T-cell (primary cell): ENCODE data around the gene CCN5. TPM values are rescaled to one million over a fixed set of nuclear protein-coding genes. Genes with fewer than 3 reads are reported as not detected.

Experiments
- ATAC-seq, 4 experiments: fragments of 200-7000 bp in 3 of 4; fragments of 150-1000 bp in 1 of 4; cut with Tn5 transposase; replicated peaks in 1 of 4; 1 replicate in 3 of 4; 2 replicates in 1 of 4; pipeline ENCODE4 v1.10.0; 2021; ENCODE audit warnings: moderate library complexity in 3 of 4, mild to moderate bottlenecking in 2 of 4, moderate number of reproducible peaks in 1 of 4
- CTCF ChIA-PET, 2 donors: fragments of 300-600 bp; sonication (Branson Sonifier 250); formaldehyde crosslinking; loops; one replicate each; lab custom pipeline; 2022; ENCODE audit warnings: antibody characterized with exemption in 2 of 2; lab: Charles Lee
- POLR2A ChIA-PET, 2 donors: fragments of 300-600 bp; sonication (Branson Sonifier 250); formaldehyde crosslinking; loops; one replicate each; lab custom pipeline; 2022; ENCODE audit warnings: antibody characterized with exemption in 2 of 2; lab: Charles Lee
- DNase-seq, 35 experiments: peaks; one replicate each; pipeline versions ENCODE4 v3.0.0 to v3.0.0-alpha.2; 2013 to 2023
- H3K27ac ChIP-seq: one replicate; pipeline ENCODE4 v1.5.1; 2013; ENCODE audit warnings: low read length
- H3K27me3 ChIP-seq, 2 experiments: replicated peaks in 1 of 2; 1 replicate in 1 of 2; 2 replicates in 1 of 2; pipeline versions ENCODE4 v1.6.1 to v1.7.0; 2013; ENCODE audit warnings: low read length in 1 of 2, mixed read lengths in 1 of 2; ENCODE audit not compliant: control insufficient read depth in 2 of 2, insufficient read depth in 2 of 2; ENCODE audit errors: extremely low read depth in 1 of 2
- H3K36me3 ChIP-seq, 2 donors: 1 replicate in 1 of 2; 2 replicates in 1 of 2; pipeline versions ENCODE4 v1.6.1 to v1.7.0; 2013; ENCODE audit warnings: low read length in 1 of 2; ENCODE audit not compliant: control insufficient read depth in 2 of 2, insufficient read depth in 1 of 2; ENCODE audit errors: extremely low read depth in 1 of 2
- H3K4me1 ChIP-seq, 2 experiments: 1 replicate in 1 of 2; 2 replicates in 1 of 2; pipeline versions ENCODE4 v1.6.1 to v1.7.0; 2013; ENCODE audit warnings: low read length in 2 of 2, mixed read lengths in 1 of 2; ENCODE audit not compliant: insufficient read depth in 2 of 2, control insufficient read depth in 1 of 2; ENCODE audit errors: extremely low read depth in 1 of 2
- H3K4me3 ChIP-seq, 2 donors: 1 replicate in 1 of 2; 2 replicates in 1 of 2; pipeline versions ENCODE4 v1.5.1 to v1.7.0; 2013; ENCODE audit warnings: mild to moderate bottlenecking in 2 of 2, low read length in 1 of 2, moderate library complexity in 1 of 2; ENCODE audit not compliant: control insufficient read depth in 1 of 2; ENCODE audit errors: extremely low read depth in 1 of 2
- H3K9me3 ChIP-seq: 2 replicates; pipeline ENCODE4 v1.7.0; 2013
- H3K27ac Mint-ChIP-seq, 2 donors: one replicate each; pipeline ENCODE4 v1.8.0; 2020 to 2021; ENCODE audit warnings: mild to moderate bottlenecking in 2 of 2, mixed read lengths in 2 of 2
- H3K27me3 Mint-ChIP-seq, 2 donors: one replicate each; pipeline ENCODE4 v1.8.0; 2021 to 2022; ENCODE audit warnings: mixed read lengths in 2 of 2
- H3K36me3 Mint-ChIP-seq: one replicate; pipeline ENCODE4 v1.8.0; 2021; ENCODE audit warnings: mixed read lengths
- H3K4me1 Mint-ChIP-seq, 3 donors: one replicate each; pipeline ENCODE4 v1.8.0; 2020 to 2022; ENCODE audit warnings: mixed read lengths in 3 of 3, mild to moderate bottlenecking in 1 of 3
- H3K4me3 Mint-ChIP-seq, 3 donors: one replicate each; pipeline ENCODE4 v1.8.0; 2020 to 2022; ENCODE audit warnings: mild to moderate bottlenecking in 3 of 3, mixed read lengths in 3 of 3, moderate library complexity in 3 of 3
- H3K9me3 Mint-ChIP-seq, 3 donors: one replicate each; pipeline ENCODE4 v1.8.0; 2020 to 2022; ENCODE audit warnings: mixed read lengths in 3 of 3
- WGBS: methylation state at CpG from one replicate; pipeline ENCODE4 v1.1.5; 2013; ENCODE audit warnings: missing lambda C conversion rate; ENCODE audit not compliant: insufficient coverage; 5-methylcytosine and 5-hydroxymethylcytosine counted together
- total RNA-seq, 35 experiments: library from RNA in 6 of 35; stranded (reverse) in 6 of 35; fragments of 120-200 nt in 1 of 35; gene quantifications; one replicate each; pipeline versions ENCODE4 v1.2.1 to v1.2.4 and lab custom pipeline; 2013 to 2026

CCN5 gene
- total RNA-seq, 5 donors from 2014 or later (not counting 1 experiment from before 2014, with no cell fraction given), result 0.13 to 0.41 (median 0.29) TPM; not detected in 2

DNA sequence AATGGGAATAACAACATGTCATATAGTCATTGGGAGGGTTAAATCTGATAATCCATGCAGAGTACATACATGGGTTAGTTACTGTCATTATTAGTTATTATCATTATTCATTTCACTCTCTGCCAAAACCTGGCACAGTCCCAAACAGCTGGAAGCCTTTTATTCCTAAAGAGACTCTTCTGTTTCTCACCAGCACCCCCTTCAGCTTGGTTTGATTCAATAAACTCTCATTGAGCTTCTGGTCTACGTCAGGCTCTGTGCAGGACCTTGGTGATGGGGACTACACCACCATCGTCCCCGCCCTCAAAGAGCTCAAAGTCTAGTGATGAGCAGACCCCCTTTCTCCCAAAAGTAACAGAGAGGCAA lies 32.8 kb downstream of the CCN5 start:
- H3K4me3 ChIP-seq, result no peak overlapping the region
- H3K9me3 Mint-ChIP-seq, result no peaks in the 10 kb centered on the region
- no peaks in the 10 kb centered on the region for H3K9me3 ChIP-seq
- H3K27me3 ChIP-seq, result peaks cover 4 to 63% of the 10 kb centered on the region in 2 experiments
- ATAC-seq (no peak), DNase-seq (no peak)
- POLR2A ChIA-PET, result no interaction called here
- WGBS, result no CpG with 5 or more reads among the region's 3 CpGs
- H3K27ac Mint-ChIP-seq, result no peak overlapping the region
- no peaks in the 10 kb centered on the region for H3K36me3 Mint-ChIP-seq
- H3K4me1 ChIP-seq, result peaks cover 0 to 11% of the 10 kb centered on the region in 2 experiments
- no peak overlapping the region for H3K27ac ChIP-seq
- H3K36me3 ChIP-seq, result no peaks in the 10 kb centered on the region
- H3K4me1 Mint-ChIP-seq, result peaks cover 9 to 18% (median 12%) of the 10 kb centered on the region in 3 donors
- no peak overlapping the region for H3K4me3 Mint-ChIP-seq
- CTCF ChIA-PET, result interaction anchor here (0.5 to 1.5 kb wide), 6 partner anchors 56 to 536 kb away, joined by 3 to 4 read pairs (median 3); no protein-coding TSS in a partner anchor
- peaks cover 28 to 42% of the 10 kb centered on the region in 2 donors for H3K27me3 Mint-ChIP-seq

- H3K4me1 ChIP-seq, result peaks cover 0 to 11% of the 10 kb centered on the region in 2 experiments
- H3K36me3 Mint-ChIP-seq, result no peaks in the 10 kb centered on the region
- no peak overlapping the region for H3K27ac ChIP-seq
- H3K9me3 Mint-ChIP-seq, result no peaks in the 10 kb centered on the region
- 57% methylated on average over 68 of the region's 73 CpGs for WGBS
- peak in 1 of 4 experiments; percentile 35 for ATAC-seq
- no peaks in the 10 kb centered on the region for H3K36me3 ChIP-seq
- H3K9me3 ChIP-seq, result no peaks in the 10 kb centered on the region
- H3K27ac Mint-ChIP-seq, result no peak overlapping the region
- no peak overlapping the region for H3K4me3 ChIP-seq
- H3K4me1 Mint-ChIP-seq, result peaks cover 9 to 14% (median 9%) of the 10 kb centered on the region in 3 donors
- H3K4me3 Mint-ChIP-seq, result no peak overlapping the region
- H3K27me3 Mint-ChIP-seq, result peaks cover 28 to 32% of the 10 kb centered on the region in 2 donors
- H3K27me3 ChIP-seq, result peaks cover 4 to 63% of the 10 kb centered on the region in 2 experiments
- CTCF ChIA-PET, result no interaction called here
- POLR2A ChIA-PET, result no interaction called here
- DNase-seq, result peak in 3 of 35 experiments; percentile 4 to 21 (median 5)
Measured at GRCh38 chr20:44750081-44750805, 35.1 kb downstream of the CCN5 start.

DNA sequence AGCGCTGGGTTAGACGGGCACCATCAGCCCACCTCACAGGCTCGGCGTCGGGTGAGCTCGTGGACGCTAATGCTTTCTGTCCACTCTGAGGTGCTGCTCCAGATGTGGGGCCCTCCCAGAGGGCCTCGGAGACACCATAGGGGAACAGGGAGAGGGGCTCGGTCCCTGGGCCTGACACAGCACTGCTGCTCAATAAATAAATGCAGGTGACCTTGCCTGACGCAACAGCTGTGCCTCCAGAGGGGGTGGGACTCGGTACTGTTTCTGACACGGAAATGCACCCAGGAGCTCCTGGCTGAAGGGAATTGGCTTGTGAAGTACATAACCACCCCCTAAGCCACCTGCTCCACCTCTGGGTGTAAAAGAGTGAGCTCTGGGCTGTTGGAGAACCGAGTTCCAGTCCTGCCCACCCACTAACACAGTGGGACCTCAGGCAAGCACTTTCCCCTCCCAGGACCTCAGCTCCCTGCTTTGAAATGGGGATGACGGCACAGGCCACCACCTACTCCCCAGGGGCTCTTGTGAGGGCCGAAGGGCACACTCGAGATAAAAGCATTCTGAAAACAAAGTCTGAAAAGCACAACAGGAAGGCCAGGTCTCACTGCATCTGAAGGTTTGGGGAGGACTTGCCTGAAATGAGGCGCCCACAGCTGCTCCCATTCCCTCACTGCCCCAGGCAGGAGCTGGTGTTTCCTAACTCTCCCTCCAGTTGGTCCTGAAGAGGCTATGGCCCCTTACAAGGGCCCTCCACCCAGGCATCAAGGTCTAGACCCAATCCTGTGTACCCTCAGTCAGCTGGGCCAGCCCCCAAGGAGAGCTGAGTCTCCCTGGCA lies 37.1 kb downstream of the CCN5 start:
- Histone ChIP-seq H3K36me3 (no peaks in the 10 kb centered on the region), H3K9me3 (no peaks in the 10 kb centered on the region), H3K4me1 (no peaks in the 10 kb centered on the region), H3K4me3 (no peak overlapping the region), H3K27me3 (peaks cover 2 to 50% of the 10 kb centered on the region in 2 experiments), H3K27ac (no peak overlapping the region)
- H3K9me3 Mint-ChIP-seq, result no peaks in the 10 kb centered on the region
- 84% methylated on average over 9 of the region's 17 CpGs for WGBS
- H3K27ac Mint-ChIP-seq, result no peak overlapping the region
- CTCF ChIA-PET, result no interaction called here
- DNase-seq (no peak), ATAC-seq (no peak)
- no peaks in the 10 kb centered on the region for H3K36me3 Mint-ChIP-seq
- no peak overlapping the region for H3K4me3 Mint-ChIP-seq
- H3K4me1 Mint-ChIP-seq, result peaks cover 1 to 3% (median 3%) of the 10 kb centered on the region in 3 donors
- POLR2A ChIA-PET, result no interaction called here
- H3K27me3 Mint-ChIP-seq, result peaks cover 20 to 21% of the 10 kb centered on the region in 2 donors

DNA sequence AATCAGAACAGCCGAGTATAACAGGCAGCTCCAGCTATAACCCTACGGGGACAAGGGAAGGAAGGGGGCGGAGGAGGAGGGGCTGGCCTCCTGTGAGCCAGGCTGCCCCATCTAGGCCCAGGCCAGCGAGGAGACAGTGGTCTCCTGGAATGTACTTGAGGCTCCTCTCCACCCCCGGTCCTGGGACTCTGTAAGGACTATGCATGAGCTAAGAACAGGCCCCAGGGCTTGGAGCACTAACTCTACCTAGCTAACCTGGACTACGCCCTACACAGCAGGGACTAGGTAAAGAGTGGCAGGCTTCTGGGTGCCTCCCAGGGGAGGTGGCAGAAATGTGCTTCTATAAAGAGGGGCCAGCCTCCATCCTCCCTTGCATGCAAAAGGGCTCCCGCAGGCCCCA lies 39.4 kb downstream of the CCN5 start:
- no peak overlapping the region for H3K27ac ChIP-seq
- no peaks in the 10 kb centered on the region for H3K4me1 ChIP-seq
- H3K9me3 ChIP-seq, result no peaks in the 10 kb centered on the region
- H3K36me3 Mint-ChIP-seq, result no peaks in the 10 kb centered on the region
- no peak overlapping the region for H3K4me3 ChIP-seq
- H3K36me3 ChIP-seq, result no peaks in the 10 kb centered on the region
- whole genome bisulfite sequencing, result 77% methylated on average over 4 of the region's 7 CpGs
- H3K4me1 Mint-ChIP-seq, result no peaks in the 10 kb centered on the region
- DNase-seq, result no peak
- no peak overlapping the region for H3K4me3 Mint-ChIP-seq
- POLR2A ChIA-PET, result no interaction called here
- H3K27ac Mint-ChIP-seq, result no peak overlapping the region
- ATAC-seq, result no peak
- peaks cover 7 to 11% of the 10 kb centered on the region in 2 donors for H3K27me3 Mint-ChIP-seq
- CTCF ChIA-PET, result no interaction called here
- H3K27me3 ChIP-seq, result peaks cover 2 to 53% of the 10 kb centered on the region in 2 experiments
- H3K9me3 Mint-ChIP-seq, result no peaks in the 10 kb centered on the region

GRCh38 chr20:44756011-44756688 lies 41.0 kb downstream of the CCN5 start:
- Mint-ChIP-seq H3K4me1 (no peaks in the 10 kb centered on the region), H3K27me3 (peaks cover 4 to 10% of the 10 kb centered on the region in 2 donors), H3K9me3 (no peaks in the 10 kb centered on the region), H3K27ac (no peak overlapping the region), H3K36me3 (no peaks in the 10 kb centered on the region), H3K4me3 (no peak overlapping the region)
- H3K27ac ChIP-seq, result no peak overlapping the region
- H3K36me3 ChIP-seq, result no peaks in the 10 kb centered on the region
- no peak overlapping the region for H3K4me3 ChIP-seq
- H3K27me3 ChIP-seq, result peaks cover 0 to 48% of the 10 kb centered on the region in 2 experiments
- POLR2A ChIA-PET, result no interaction called here
- no peaks in the 10 kb centered on the region for H3K9me3 ChIP-seq
- no peaks in the 10 kb centered on the region for H3K4me1 ChIP-seq
- no peak for ATAC-seq
- CTCF ChIA-PET, result no interaction called here
- 87% methylated on average over 8 of the region's 18 CpGs for WGBS
- DNase-seq, result no peak

DNA sequence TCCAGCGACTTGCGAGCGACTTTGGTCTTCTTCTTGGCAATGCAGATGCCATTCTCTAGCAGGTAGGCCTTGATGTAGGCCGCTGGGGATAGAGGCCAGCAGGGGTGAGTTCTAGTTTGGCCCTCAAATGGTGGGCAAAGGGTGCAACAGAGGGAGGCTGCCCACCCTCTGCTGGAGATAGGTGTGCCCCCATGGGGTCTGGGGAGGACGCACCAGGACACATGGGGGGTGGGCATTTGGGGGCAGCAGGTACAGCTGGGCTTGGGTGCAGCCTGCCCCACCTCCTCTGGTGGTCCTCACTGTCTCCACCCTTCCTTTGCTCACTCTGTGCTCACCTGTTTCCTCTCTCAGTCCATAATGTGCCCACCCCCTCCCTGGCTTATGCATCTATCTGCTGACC lies 41.8 kb downstream of the CCN5 start:
- Histone ChIP-seq H3K9me3 (no peaks in the 10 kb centered on the region), H3K4me3 (no peak overlapping the region), H3K27ac (no peak overlapping the region), H3K27me3 (peaks cover 0 to 42% of the 10 kb centered on the region in 2 experiments), H3K4me1 (no peaks in the 10 kb centered on the region), H3K36me3 (no peaks in the 10 kb centered on the region)
- Mint-ChIP-seq H3K9me3 (no peaks in the 10 kb centered on the region), H3K27me3 (peaks cover 0 to 10% of the 10 kb centered on the region in 2 donors), H3K4me1 (no peaks in the 10 kb centered on the region), H3K27ac (no peak overlapping the region), H3K4me3 (no peak overlapping the region), H3K36me3 (no peaks in the 10 kb centered on the region)
- DNase-seq (no peak), ATAC-seq (no peak)
- ChIA-PET CTCF (no interaction called here), POLR2A (no interaction called here)
- 94% methylated on average over 4 of the region's 5 CpGs for WGBS
